Panc1 (cell line): ENCODE results near the gene ZMYND15. TPM values are rescaled to one million over a fixed set of nuclear protein-coding genes. Genes with fewer than 3 reads are reported as not detected.
"Not testable (repeated sequence)": the region's sequence is repeated elsewhere in the genome, so short reads cannot be mapped to it uniquely, and the experiment has no call there.

ENCODE experiments used
- ATAC-seq: fragments of 200-7000 bp; cut with Tn5 transposase; 2 replicates; pipeline ENCODE4 v1.9.1; 2020; ENCODE audit warnings: mild to moderate bottlenecking, moderate library complexity
- BruUV-seq: library from RNA; stranded (reverse); fragments of 400-500 nt; replicated peaks from 2 replicates; lab custom pipeline; 2021; lab: Mats Ljungman, UMichigan
- CTCF ChIA-PET: fragments of 300-600 bp; sonication (Branson Sonifier 250); formaldehyde crosslinking; loops from one replicate; lab custom pipeline; 2022; ENCODE audit warnings: antibody characterized with exemption; lab: Charles Lee
- POLR2A ChIA-PET: fragments of 300-600 bp; sonication (Branson Sonifier 250); formaldehyde crosslinking; loops from one replicate; lab custom pipeline; 2022; ENCODE audit warnings: antibody characterized with exemption; lab: Charles Lee
- DNase-seq: peaks from one replicate; pipeline ENCODE4 v3.0.0-alpha.2; 2010; ENCODE audit warnings: low read depth, low spot score
- H3K27ac ChIP-seq: 2 replicates; pipeline ENCODE4 v1.5.1; 2011; ENCODE audit warnings: mild to moderate bottlenecking, low read length, inconsistent platforms
- H3K27me3 ChIP-seq: fragments of 200-500 bp; sonication (Bioruptor generic); 2 replicates; pipeline ENCODE4 v1.6.0; 2014; ENCODE audit warnings: low read length, inconsistent platforms; ENCODE audit not compliant: control insufficient read depth, insufficient read depth
- H3K36me3 ChIP-seq: fragments of 200-500 bp; sonication (Bioruptor generic); 2 replicates; pipeline ENCODE4 v1.5.1; 2014; ENCODE audit warnings: inconsistent platforms, mild to moderate bottlenecking, low read length, moderate library complexity; ENCODE audit not compliant: control insufficient read depth, insufficient read depth
- H3K4me1 ChIP-seq: 2 replicates; pipeline ENCODE4 v1.5.1; 2011; ENCODE audit warnings: inconsistent platforms, mild to moderate bottlenecking, low read length, moderate library complexity; ENCODE audit not compliant: control insufficient read depth, insufficient read depth
- H3K4me3 ChIP-seq, 2 experiments: 2 replicates each; pipeline ENCODE4 v1.5.1; 2011 to 2012; ENCODE audit warnings: low read depth in 2 of 2, low read length in 2 of 2, mild to moderate bottlenecking in 2 of 2, inconsistent platforms in 1 of 2, moderate library complexity in 1 of 2
- H3K9me3 ChIP-seq: fragments of 200-500 bp; sonication (Bioruptor generic); 2 replicates; pipeline ENCODE4 v1.5.1; 2014; ENCODE audit warnings: low read depth, mild to moderate bottlenecking, inconsistent platforms, low read length, moderate library complexity; ENCODE audit not compliant: control insufficient read depth, insufficient read depth
- CTCF ChIP-seq: fragments of 450-650 bp; IDR thresholded peaks from 2 replicates; pipeline ENCODE4 v1.5.1; 2017; ENCODE audit warnings: mild to moderate bottlenecking
- POLR2AphosphoS5 ChIP-seq: IDR thresholded peaks from 2 replicates; pipeline ENCODE4 v1.6.1; 2012; ENCODE audit warnings: mild to moderate bottlenecking, low read depth, low read length, moderate library complexity
- REST ChIP-seq, 2 experiments: IDR thresholded peaks; 2 replicates each; pipeline ENCODE4 v1.6.1; 2011 to 2012; ENCODE audit warnings: low read depth in 2 of 2, control low read depth in 1 of 2, low read length in 1 of 2, mild to moderate bottlenecking in 1 of 2, moderate library complexity in 1 of 2; ENCODE audit not compliant: insufficient read depth in 1 of 2
- SIN3A ChIP-seq: IDR thresholded peaks from 2 replicates; pipeline ENCODE4 v1.6.1; 2012; ENCODE audit warnings: low read depth, mild to moderate bottlenecking, low read length, moderate library complexity, borderline replicate concordance; ENCODE audit not compliant: insufficient read depth
- TCF7L2 ChIP-seq: IDR thresholded peaks from 2 replicates; pipeline ENCODE4 v1.6.1; 2011; ENCODE audit warnings: mild to moderate bottlenecking, low read depth, low read length, inconsistent platforms
- in situ Hi-C: cut with HindIII; loops from 2 replicates; pipeline ENCODE4 v1.10.0; 2016; ENCODE audit warnings: low sequenced_read_pairs, low pct_unique_long_range_greater_than_20kb
- intact Hi-C: fragments of 100-400 bp; cut with micrococcal nuclease; formaldehyde crosslinking; loops from one replicate; pipeline ENCODE4 v1.10.0; 2022; ENCODE audit not compliant: unreplicated experiment
- total RNA-seq: library from RNA; stranded (reverse); gene quantifications from one replicate; pipeline ENCODE4 v1.2.1, GENCODE V29; 2021; ENCODE audit not compliant: unreplicated experiment

Gene ZMYND15
- total RNA-seq, 1 experiment from 2014 or later: 0.28 TPM

GRCh38 chr17:4711661-4712181 lies 27.9 kb upstream of the ZMYND15 start:
- CTCF ChIA-PET: interaction anchor here (0.6 kb wide), 1 partner anchor 11 kb away, joined by 3 read pairs; no protein-coding TSS in a partner anchor
- Histone ChIP-seq H3K4me3 (peak overlapping the region; percentile 56 to 60; a peak in 3 of 4 replicates), H3K9me3 (no peaks in the 10 kb centered on the region), H3K27me3 (no peaks in the 10 kb centered on the region), H3K4me1 (peaks cover 4% of the 10 kb centered on the region), H3K36me3 (no peaks in the 10 kb centered on the region), H3K27ac (peak overlapping the region; percentile 71)
- no peak for TF ChIP-seq SIN3A
- no peak for TF ChIP-seq TCF7L2
- no peak for TF ChIP-seq CTCF
- TF ChIP-seq REST (IDR thresholded peaks at IDR 0.05; ENCODE audit: insufficient read depth in 1 of 2, low read depth in 2 of 2, low read length in 1 of 2): no peak
- TF ChIP-seq POLR2AphosphoS5: no peak
- no peak for DNase-seq
- intact Hi-C loops: no loop called here
- in situ Hi-C loops: no loop called here
- POLR2A ChIA-PET: no interaction called here
- BruUV-seq: no TSS peak
- ATAC-seq: no peak

GRCh38 chr17:4712526-4712925 lies 27.1 kb upstream of the ZMYND15 start:
- Histone ChIP-seq H3K4me1 (peaks cover 4% of the 10 kb centered on the region), H3K27me3 (no peaks in the 10 kb centered on the region), H3K27ac (no peak overlapping the region), H3K36me3 (no peaks in the 10 kb centered on the region), H3K4me3 (no peak overlapping the region), H3K9me3 (no peaks in the 10 kb centered on the region)
- DNase-seq (no peak), ATAC-seq (no peak)
- ChIA-PET CTCF (interaction anchor here (0.6 kb wide), 1 partner anchor 84 kb away, joined by 3 read pairs; no protein-coding TSS in a partner anchor), POLR2A (no interaction called here)
- in situ Hi-C loops: no loop called here
- BruUV-seq: TSS peak; percentile 60
- intact Hi-C loops: no loop called here
- TF ChIP-seq REST (IDR thresholded peaks at IDR 0.05; ENCODE audit: insufficient read depth in 1 of 2, low read depth in 2 of 2, low read length in 1 of 2) (no peak), CTCF (no peak), SIN3A (no peak)

GRCh38 chr17:4714340-4715062 lies 25.1 kb upstream of the ZMYND15 start:
- intact Hi-C loops, POLR2A ChIA-PET, H3K36me3 ChIP-seq, BruUV-seq, H3K27ac ChIP-seq, CTCF ChIA-PET, in situ Hi-C loops, ATAC-seq, H3K27me3 ChIP-seq, H3K4me1 ChIP-seq, H3K9me3 ChIP-seq, H3K4me3 ChIP-seq, DNase-seq: not testable (repeated sequence)
